ENCODE data around the gene FILIP1L.

Gene FILIP1L

DNA sequence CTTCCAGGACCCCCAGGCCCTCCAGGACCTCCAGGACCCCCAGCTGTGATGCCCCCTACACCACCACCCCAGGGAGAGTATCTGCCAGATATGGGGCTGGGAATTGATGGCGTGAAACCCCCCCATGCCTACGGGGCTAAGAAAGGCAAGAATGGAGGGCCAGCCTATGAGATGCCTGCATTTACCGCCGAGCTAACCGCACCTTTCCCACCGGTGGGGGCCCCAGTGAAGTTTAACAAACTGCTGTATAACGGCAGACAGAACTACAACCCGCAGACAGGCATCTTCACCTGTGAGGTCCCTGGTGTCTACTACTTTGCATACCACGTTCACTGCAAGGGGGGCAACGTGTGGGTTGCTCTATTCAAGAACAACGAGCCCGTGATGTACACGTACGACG lies 318.7 kb downstream of the FILIP1L start:
- DNase-seq (ENCODE audit: low read depth), result no peak

- no peak for DNase-seq (ENCODE audit: low read depth)
Measured at GRCh38 chr3:99794485-99794884, 319.8 kb downstream of the FILIP1L start.

GRCh38 chr3:99789011-99789721 lies 325.1 kb downstream of the FILIP1L start:
- DNase-seq (ENCODE audit: low read depth), result no peak

Measured in HS-27A (cell line).